Measurements from ENCODE around the gene TBXAS1. TPM values are rescaled to one million over a fixed set of nuclear protein-coding genes. Genes with fewer than 3 reads are reported as not detected.

The TBXAS1 gene
- total and polyA plus RNA-seq, 2 experiments from 2014 or later, result 1.3 TPM; not detected in 1

GRCh38 chr7:139982927-139983920 lies 154.2 kb downstream of the TBXAS1 start:
- DNase-seq (ENCODE audit: low spot score) (no peak), ATAC-seq (no peak)
- H3K4me1 Mint-ChIP-seq, result peaks cover 14% of the 10 kb centered on the region
- Histone ChIP-seq H3K27me3 (ENCODE audit: insufficient read depth) (no peaks in the 10 kb centered on the region), H3K36me3 (ENCODE audit: insufficient read depth) (no peaks in the 10 kb centered on the region), H3K4me3 (no peak overlapping the region), H3K27ac (ENCODE audit: low read depth) (no peak overlapping the region), H3K4me1 (ENCODE audit: insufficient read depth) (peaks cover 15% of the 10 kb centered on the region; the same call in 1 of the 2 replicates), H2AFZ (no peak overlapping the region), H3K79me2 (replicated peaks; ENCODE audit: insufficient read depth) (no peaks in the 10 kb centered on the region), H3K4me2 (no peak overlapping the region), H3K9me2 (ENCODE audit: insufficient read depth) (no peaks in the 10 kb centered on the region), H3F3A (replicated peaks; ENCODE audit: low read depth) (no peaks in the 10 kb centered on the region), H4K20me1 (replicated peaks; ENCODE audit: insufficient read depth) (no peaks in the 10 kb centered on the region)
- TF ChIP-seq EZH2phosphoT487 (IDR thresholded peaks at IDR 0.05; ENCODE audit: unreplicated experiment), result no peak
- no peak for TF ChIP-seq NANOG (IDR thresholded peaks at IDR 0.05; ENCODE audit: borderline replicate concordance)
- no peak for TF ChIP-seq EZH2 (IDR thresholded peaks at IDR 0.05; ENCODE audit: low read depth, unreplicated experiment)
- no peak for TF ChIP-seq CTCF (conservative IDR thresholded peaks at IDR 0.05; ENCODE audit: low read depth in 2 of 2)
- TF ChIP-seq REST (IDR thresholded peaks at IDR 0.05; ENCODE audit: unreplicated experiment), result no peak
- no peak for TF ChIP-seq ZNF462 (CRISPR knock-in tag; IDR thresholded peaks at IDR 0.05)
- TF ChIP-seq ZNF114 (CRISPR knock-in tag; IDR thresholded peaks at IDR 0.05), result no peak
- TF ChIP-seq STAT1 (IDR thresholded peaks at IDR 0.05; ENCODE audit: unreplicated experiment), result no peak
- no peak for TF ChIP-seq JUNB (IDR thresholded peaks at IDR 0.05; ENCODE audit: unreplicated experiment)
- no peaks in the 10 kb centered on the region for H3K9me3 Mint-ChIP-seq
- peaks cover 8% of the 10 kb centered on the region for H3K27me3 Mint-ChIP-seq (ENCODE audit: insufficient read depth, low read depth, poor library complexity)
- no peaks in the 10 kb centered on the region for H3K36me3 Mint-ChIP-seq (ENCODE audit: low read depth)
- H3K4me3 Mint-ChIP-seq, result no peak overlapping the region
- no peak overlapping the region for H3K27ac Mint-ChIP-seq
